ENCODE data around the gene CREBBP. TPM values are rescaled to one million over a fixed set of nuclear protein-coding genes. Genes with fewer than 3 reads are reported as not detected.
"Not testable (repeated sequence)": the region's sequence is repeated elsewhere in the genome, so short reads cannot be mapped to it uniquely, and the experiment has no call there.

CREBBP gene
- polyA plus RNA-seq (2.2 to 5.0 TPM (median 4.6 TPM) in 3 replicates), polyA minus RNA-seq (10.6 to 48.3 TPM (median 17.6 TPM) in 3 replicates)
- polyA plus RNA-seq (2011; ENCODE audit: low read depth): 132 TPM
- 4.3 and 4.8 TPM in 2 replicates for polyA plus RNA-seq (2011; cell fraction: cytosol; rRNA removed)
- polyA plus RNA-seq (2011; cell fraction: nucleus; rRNA removed): 23.8 and 25.9 TPM in 2 replicates
- polyA plus RNA-seq (2012; ENCODE audit: low replicate concordance): 12.9 and 15.0 TPM in 2 replicates
- 17.3 TPM for polyA minus RNA-seq (2011; cell fraction: cytosol; rRNA and poly(A)+ RNA removed)
- 35.5 and 53.1 TPM in 2 replicates for polyA minus RNA-seq (2011; cell fraction: nucleus; rRNA and poly(A)+ RNA removed)

GRCh38 chr16:3880623-3881498 is at the start of gene CREBBP:
Gene CREBBP, minus strand, starts transcription at chr16:3880713. Its CDS starts 797 bp downstream, at chr16:3879916.
- H3K36me3 ChIP-seq (ENCODE audit: control insufficient read depth in 2 of 2, extremely low read depth in 1 of 2, insufficient read depth in 2 of 2, low read length in 2 of 2): peaks cover 0 to 4% of the 10 kb centered on the region in 2 experiments
- TF ChIP-seq CTCF (optimal IDR thresholded peaks at IDR 0.05 in 1 of 3, IDR thresholded peaks at IDR 0.05 in 1 of 3, conservative IDR thresholded peaks at IDR 0.05 in 1 of 3; ENCODE audit: extremely low read depth in 1 of 3, insufficient read depth in 2 of 3, low read length in 3 of 3): no peak
- no peak for TF ChIP-seq EZH2 (IDR thresholded peaks at IDR 0.05; ENCODE audit: low read length)
- H3K4me2 ChIP-seq (ENCODE audit: control insufficient read depth, extremely low read depth, insufficient read depth, low read depth, low read length): peak within 1 kb of the TSS; percentile 98
- peak within 1 kb of the TSS; percentile 76 to 88 (median 83) for H3K4me3 ChIP-seq (ENCODE audit: control insufficient read depth in 2 of 3, extremely low read depth in 1 of 3, insufficient read depth in 2 of 3, low read depth in 1 of 3, low read length in 3 of 3)
- DNase-seq (ENCODE audit: low read depth, low spot score) (no peak), FAIRE-seq (no peak)
- peaks cover 39% of the 10 kb centered on the region for H3K79me2 ChIP-seq (ENCODE audit: control insufficient read depth, insufficient read depth, low read length)
- peak within 1 kb of the TSS; percentile 71 for H3K27ac ChIP-seq (ENCODE audit: control insufficient read depth, insufficient read depth, low read length)
- no peaks in the 10 kb centered on the region for H3K9me3 ChIP-seq (ENCODE audit: control insufficient read depth, low read depth, low read length)
- no peaks in the 10 kb centered on the region for H3K27me3 ChIP-seq (ENCODE audit: control insufficient read depth, extremely low read depth, insufficient read depth, low read length)
- peak within 1 kb of the TSS; percentile 89 for H3K9ac ChIP-seq (ENCODE audit: control insufficient read depth, extremely low read depth, insufficient read depth, low read length)
- H3K4me1 ChIP-seq (ENCODE audit: control insufficient read depth, extremely low read depth, insufficient read depth, low read length): peaks cover 18% of the 10 kb centered on the region
- peak within 1 kb of the TSS; percentile 84 for H2AFZ ChIP-seq (ENCODE audit: control insufficient read depth, low read length)
- peaks cover 3% of the 10 kb centered on the region for H3K9me1 ChIP-seq (ENCODE audit: control insufficient read depth, extremely low read depth, insufficient read depth, low read length)
- peaks cover 23% of the 10 kb centered on the region for H4K20me1 ChIP-seq (ENCODE audit: control insufficient read depth, extremely low read depth, insufficient read depth, low read length)
- dilution Hi-C loops (cut with MboI; ENCODE audit: extremely low pct_ligation_motif_present, low sequenced_read_pairs): no loop called here

GRCh38 chr16:3927147-3927546 is 46.6 kb upstream of the CREBBP start:
- H3K27me3 ChIP-seq (ENCODE audit: control insufficient read depth, extremely low read depth, insufficient read depth, low read length); dilution Hi-C loops (cut with MboI; ENCODE audit: extremely low pct_ligation_motif_present, low sequenced_read_pairs); H3K9me1 ChIP-seq (ENCODE audit: control insufficient read depth, extremely low read depth, insufficient read depth, low read length); H3K4me1 ChIP-seq (ENCODE audit: control insufficient read depth, extremely low read depth, insufficient read depth, low read length); H4K20me1 ChIP-seq (ENCODE audit: control insufficient read depth, extremely low read depth, insufficient read depth, low read length); H3K27ac ChIP-seq (ENCODE audit: control insufficient read depth, insufficient read depth, low read length); H3K36me3 ChIP-seq (ENCODE audit: control insufficient read depth in 2 of 2, extremely low read depth in 1 of 2, insufficient read depth in 2 of 2, low read length in 2 of 2); DNase-seq (ENCODE audit: low read depth, low spot score); FAIRE-seq; H3K79me2 ChIP-seq (ENCODE audit: control insufficient read depth, insufficient read depth, low read length); H3K4me3 ChIP-seq (ENCODE audit: control insufficient read depth in 2 of 3, extremely low read depth in 1 of 3, insufficient read depth in 2 of 3, low read depth in 1 of 3, low read length in 3 of 3); H3K4me2 ChIP-seq (ENCODE audit: control insufficient read depth, extremely low read depth, insufficient read depth, low read depth, low read length); H3K9ac ChIP-seq (ENCODE audit: control insufficient read depth, extremely low read depth, insufficient read depth, low read length); H2AFZ ChIP-seq (ENCODE audit: control insufficient read depth, low read length); H3K9me3 ChIP-seq (ENCODE audit: control insufficient read depth, low read depth, low read length): not testable (repeated sequence)
